PC-3 (cell line): ENCODE data around the gene ROR1. TPM values are rescaled to one million over a fixed set of nuclear protein-coding genes. Genes with fewer than 3 reads are reported as not detected.

Experiments
- ATAC-seq: fragments of 200-7000 bp; cut with Tn5 transposase; 2 replicates; pipeline ENCODE4 v1.9.1; 2020; ENCODE audit warnings: mild to moderate bottlenecking, moderate library complexity
- BruUV-seq: library from RNA; stranded (reverse); fragments of 400-500 nt; replicated peaks from 2 replicates; lab custom pipeline; 2021; lab: Mats Ljungman, UMichigan
- CTCF ChIA-PET: fragments of 300-600 bp; sonication (Branson Sonifier 250); formaldehyde crosslinking; loops from one replicate; lab custom pipeline; 2022; ENCODE audit warnings: antibody characterized with exemption; lab: Charles Lee
- POLR2A ChIA-PET: fragments of 300-600 bp; sonication (Branson Sonifier 250); formaldehyde crosslinking; loops from one replicate; lab custom pipeline; 2022; ENCODE audit warnings: antibody characterized with exemption; ENCODE audit not compliant: unreplicated experiment; lab: Charles Lee
- DNase-seq: peaks from one replicate; pipeline ENCODE4 v3.0.0-alpha.2; 2015
- H2AFZ ChIP-seq: fragments of 300-600 bp; sonication (generic); 2 replicates; pipeline ENCODE4 v1.6.0; 2016; ENCODE audit warnings: antibody characterized with exemption, low read length
- H3F3A ChIP-seq: fragments of 300-600 bp; sonication (generic); one replicate; pipeline ENCODE4 v1.6.0; 2017; ENCODE audit warnings: antibody characterized with exemption, low read length, control low read depth, mild to moderate bottlenecking; ENCODE audit not compliant: unreplicated experiment
- H3K27ac ChIP-seq: fragments of 300-600 bp; sonication (generic); 2 replicates; pipeline ENCODE4 v1.5.1; 2016; ENCODE audit warnings: mild to moderate bottlenecking, low read length
- H3K27me3 ChIP-seq: fragments of 300-600 bp; sonication (generic); 2 replicates; pipeline ENCODE4 v1.6.1; 2016; ENCODE audit warnings: low read length, mixed read lengths
- H3K36me3 ChIP-seq: fragments of 300-600 bp; sonication (generic); 2 replicates; pipeline ENCODE4 v1.6.1; 2016; ENCODE audit warnings: low read depth, mixed run types, low read length, mixed read lengths
- H3K4me1 ChIP-seq: fragments of 300-600 bp; sonication (generic); 2 replicates; pipeline ENCODE4 v1.5.1; 2016; ENCODE audit warnings: low read length; ENCODE audit not compliant: insufficient read depth
- H3K4me2 ChIP-seq: fragments of 300-600 bp; sonication (generic); 2 replicates; pipeline ENCODE4 v1.6.0; 2016; ENCODE audit warnings: low read length
- H3K4me3 ChIP-seq: fragments of 300-600 bp; sonication (generic); 2 replicates; pipeline ENCODE4 v1.5.1; 2016; ENCODE audit warnings: mild to moderate bottlenecking, low read length, mixed read lengths
- H3K79me2 ChIP-seq: fragments of 300-600 bp; sonication (generic); 2 replicates; pipeline ENCODE4 v1.6.1; 2017; ENCODE audit warnings: low read length, mixed read lengths
- H3K9ac ChIP-seq: fragments of 300-600 bp; sonication (generic); 2 replicates; pipeline ENCODE4 v1.6.0; 2016; ENCODE audit warnings: mild to moderate bottlenecking, low read length
- H3K9me2 ChIP-seq: fragments of 300-600 bp; sonication (generic); replicated peaks from 2 replicates; pipeline ENCODE4 v1.6.1; 2016; ENCODE audit warnings: mixed run types, low read length, mixed read lengths
- H3K9me3 ChIP-seq: fragments of 300-600 bp; sonication (generic); 2 replicates; pipeline ENCODE4 v1.6.1; 2016; ENCODE audit warnings: low read length, mixed read lengths
- H4K20me1 ChIP-seq: fragments of 300-600 bp; sonication (generic); 2 replicates; pipeline ENCODE4 v1.6.1; 2016; ENCODE audit warnings: low read length, mixed read lengths
- EZH2 ChIP-seq: fragments of 300-600 bp; sonication (generic); IDR thresholded peaks from one replicate; pipeline ENCODE4 v1.6.1; 2017; ENCODE audit warnings: antibody characterized with exemption, mild to moderate bottlenecking, low read length; ENCODE audit not compliant: unreplicated experiment
- EZH2phosphoT487 ChIP-seq: fragments of 300-600 bp; sonication (generic); IDR thresholded peaks from 2 replicates; pipeline ENCODE4 v1.6.1; 2018; ENCODE audit warnings: mild to moderate bottlenecking, antibody characterized with exemption, low read length, borderline replicate concordance
- intact Hi-C: fragments of 100-400 bp; cut with micrococcal nuclease; formaldehyde crosslinking; loops from 2 replicates; pipeline ENCODE4 v1.9.0; 2023
- total RNA-seq: library from RNA; depleted of rRNA; stranded (reverse); fragments of >200 nt; gene quantifications from 2 replicates; pipeline ENCODE4 v1.2.3, GENCODE V29; 2014
- TF ChIP-seq, protein P1 (sequence below): fragments of 300-600 bp; sonication (generic); conservative IDR thresholded peaks from 2 replicates; pipeline ENCODE4 v1.5.1; 2017; ENCODE audit warnings: antibody characterized with exemption, low read depth, mild to moderate bottlenecking, low read length

The ROR1 gene
- total RNA-seq, 1 experiment from 2014 or later, result 16.5 TPM

DNA sequence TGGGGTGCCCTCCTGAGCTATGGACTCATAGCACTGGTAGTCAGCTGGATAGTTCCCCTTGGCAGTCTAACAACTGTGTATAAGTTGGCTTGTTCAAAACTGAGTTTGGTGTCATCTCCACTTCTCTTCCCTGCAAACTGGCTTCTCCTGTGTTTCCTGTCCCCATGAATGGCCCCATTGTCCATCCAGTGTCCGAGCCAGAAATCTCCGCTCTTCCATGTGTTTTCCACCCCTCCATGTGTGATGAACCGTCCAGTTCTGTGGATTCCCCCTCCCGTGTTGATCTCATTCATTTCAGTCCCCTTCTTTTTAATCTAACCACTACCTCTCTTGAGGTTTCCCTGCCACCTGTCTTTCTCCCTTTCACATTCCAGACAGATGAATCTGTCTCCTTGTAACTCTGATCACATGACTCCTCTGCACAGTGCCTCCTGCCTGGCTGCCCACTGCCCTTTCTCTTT, 195.7 kb downstream of the ROR1 start:
- ChIA-PET POLR2A (no interaction called here), CTCF (no interaction called here)
- H3K27ac ChIP-seq, result peak overlapping the region; percentile 64
- H2AFZ ChIP-seq, result no peak overlapping the region
- no peaks in the 10 kb centered on the region for H3K9me3 ChIP-seq
- intact Hi-C loops, result no loop called here
- no peaks in the 10 kb centered on the region for H3K79me2 ChIP-seq
- TF ChIP-seq EZH2phosphoT487 (no peak), EZH2 (no peak)
- TF ChIP-seq, protein P1, sequence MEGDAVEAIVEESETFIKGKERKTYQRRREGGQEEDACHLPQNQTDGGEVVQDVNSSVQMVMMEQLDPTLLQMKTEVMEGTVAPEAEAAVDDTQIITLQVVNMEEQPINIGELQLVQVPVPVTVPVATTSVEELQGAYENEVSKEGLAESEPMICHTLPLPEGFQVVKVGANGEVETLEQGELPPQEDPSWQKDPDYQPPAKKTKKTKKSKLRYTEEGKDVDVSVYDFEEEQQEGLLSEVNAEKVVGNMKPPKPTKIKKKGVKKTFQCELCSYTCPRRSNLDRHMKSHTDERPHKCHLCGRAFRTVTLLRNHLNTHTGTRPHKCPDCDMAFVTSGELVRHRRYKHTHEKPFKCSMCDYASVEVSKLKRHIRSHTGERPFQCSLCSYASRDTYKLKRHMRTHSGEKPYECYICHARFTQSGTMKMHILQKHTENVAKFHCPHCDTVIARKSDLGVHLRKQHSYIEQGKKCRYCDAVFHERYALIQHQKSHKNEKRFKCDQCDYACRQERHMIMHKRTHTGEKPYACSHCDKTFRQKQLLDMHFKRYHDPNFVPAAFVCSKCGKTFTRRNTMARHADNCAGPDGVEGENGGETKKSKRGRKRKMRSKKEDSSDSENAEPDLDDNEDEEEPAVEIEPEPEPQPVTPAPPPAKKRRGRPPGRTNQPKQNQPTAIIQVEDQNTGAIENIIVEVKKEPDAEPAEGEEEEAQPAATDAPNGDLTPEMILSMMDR, result no peak
- H3K9me2 ChIP-seq, result no peaks in the 10 kb centered on the region
- no peaks in the 10 kb centered on the region for H3K27me3 ChIP-seq
- H3F3A ChIP-seq, result no peaks in the 10 kb centered on the region
- 0 out of 2 replicates have a peak, but pooled peaks cover 3% of the 10 kb centered on the region for H4K20me1 ChIP-seq
- H3K4me1 ChIP-seq, result peaks cover 21% of the 10 kb centered on the region
- H3K4me2 ChIP-seq, result peak overlapping the region; percentile 50
- H3K9ac ChIP-seq, result no peak overlapping the region
- no TSS peak for BruUV-seq
- H3K4me3 ChIP-seq, result peak overlapping the region; percentile 11; the same call in 1 of the 2 replicates
- peak; percentile 77 for DNase-seq
- peak; percentile 78 for ATAC-seq
- no peaks in the 10 kb centered on the region for H3K36me3 ChIP-seq

DNA sequence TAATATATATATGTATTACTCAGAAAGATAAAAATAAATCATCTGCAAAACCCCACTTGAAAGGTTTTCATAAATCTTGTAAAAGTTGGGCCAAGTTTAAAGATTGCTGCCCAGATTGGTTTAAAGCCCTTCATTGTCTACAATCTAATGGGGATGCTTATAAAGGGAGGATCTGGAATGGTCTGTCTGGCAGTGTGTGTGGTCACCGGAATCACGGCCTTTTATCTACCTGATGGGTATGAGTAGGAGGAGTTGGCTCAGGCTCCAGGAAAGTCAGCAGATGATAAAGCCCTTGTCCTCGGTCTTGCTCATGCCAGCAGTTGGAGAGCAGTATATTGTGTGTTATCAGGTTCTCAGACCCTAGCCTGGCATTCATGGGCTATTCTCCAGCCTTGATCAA, 197.7 kb downstream of the ROR1 start:
- TF ChIP-seq EZH2phosphoT487 (no peak), EZH2 (no peak)
- Histone ChIP-seq H2AFZ (no peak overlapping the region), H3K9me2 (no peaks in the 10 kb centered on the region), H3K4me2 (no peak overlapping the region), H3K79me2 (no peaks in the 10 kb centered on the region), H3K9ac (no peak overlapping the region), H3K27me3 (no peaks in the 10 kb centered on the region), H3K4me3 (no peak overlapping the region), H3K9me3 (no peaks in the 10 kb centered on the region), H3K4me1 (peaks cover 21% of the 10 kb centered on the region), H3F3A (no peaks in the 10 kb centered on the region), H3K27ac (no peak overlapping the region), H4K20me1 (0 out of 2 replicates have a peak, but pooled peaks cover 3% of the 10 kb centered on the region), H3K36me3 (no peaks in the 10 kb centered on the region)
- ChIA-PET POLR2A (no interaction called here), CTCF (no interaction called here)
- intact Hi-C loops, result no loop called here
- DNase-seq, result no peak
- BruUV-seq, result no TSS peak
- ATAC-seq, result no peak

DNA sequence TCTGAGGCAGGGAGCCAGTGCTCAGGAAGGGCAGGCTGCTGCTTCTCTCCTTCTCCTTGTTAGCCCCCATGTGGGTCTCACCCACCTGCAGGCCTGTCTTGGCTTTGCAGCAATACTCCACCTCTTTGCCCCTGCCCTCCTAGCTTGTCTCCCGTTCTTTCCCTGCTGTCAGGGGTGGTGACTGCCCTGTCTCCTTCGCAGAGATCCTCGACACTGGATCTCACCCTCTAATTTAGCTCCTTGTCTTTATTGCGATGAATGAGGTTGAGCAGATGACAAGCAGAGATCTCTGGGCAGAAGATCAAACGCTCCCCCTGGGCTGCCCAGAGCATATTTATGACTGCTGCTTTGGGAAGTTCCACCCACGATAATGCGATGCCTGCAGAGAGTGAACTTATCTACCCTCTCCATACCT, 199.2 kb downstream of the ROR1 start:
- no peaks in the 10 kb centered on the region for H3K9me3 ChIP-seq
- ChIA-PET CTCF (no interaction called here), POLR2A (no interaction called here)
- H3K27ac ChIP-seq, result no peak overlapping the region
- H3K27me3 ChIP-seq, result no peaks in the 10 kb centered on the region
- intact Hi-C loops, result no loop called here
- TF ChIP-seq, protein P1, result no peak
- TF ChIP-seq EZH2phosphoT487 (no peak), EZH2 (no peak)
- ATAC-seq, result no peak
- no peak overlapping the region for H3K4me3 ChIP-seq
- H3K4me2 ChIP-seq, result no peak overlapping the region
- no TSS peak for BruUV-seq
- DNase-seq, result no peak
- H2AFZ ChIP-seq, result no peak overlapping the region
- 0 out of 2 replicates have a peak, but pooled peaks cover 3% of the 10 kb centered on the region for H4K20me1 ChIP-seq
- H3K36me3 ChIP-seq, result no peaks in the 10 kb centered on the region
- H3F3A ChIP-seq, result no peaks in the 10 kb centered on the region
- H3K9me2 ChIP-seq, result no peaks in the 10 kb centered on the region
- H3K9ac ChIP-seq, result no peak overlapping the region
- peaks cover 21% of the 10 kb centered on the region for H3K4me1 ChIP-seq
- no peaks in the 10 kb centered on the region for H3K79me2 ChIP-seq
